Pancreas (tissue), 10 donors: ENCODE data around the gene DYNC2H1. TPM values are rescaled to one million over a fixed set of nuclear protein-coding genes. Genes with fewer than 3 reads are reported as not detected.

Experiments
- ATAC-seq, 4 donors: fragments of 200-7000 bp; cut with Tn5 transposase; one replicate each; pipeline versions ENCODE4 v1.8.0 to v1.9.1; 2020; ENCODE audit warnings: mild to moderate bottlenecking in 4 of 4, moderate library complexity in 4 of 4
- DNase-seq, 6 donors: peaks; one replicate each; pipeline ENCODE4 v3.0.0-alpha.2; 2020
- FAIRE-seq: peaks from 2 replicates; lab custom pipeline; 2012; peaks lifted over from hg19 to GRCh38; lab: Jason Lieb, UNC
- H3K27ac ChIP-seq, 4 donors: fragments of 200-600 bp; sonication (generic); 1 replicate in 3 of 4; 2 replicates in 1 of 4; pipeline versions ENCODE4 v1.5.0 to v1.8.0; 2020
- H3K27me3 ChIP-seq, 4 donors: fragments of 200-600 bp; one replicate each; pipeline ENCODE4 v1.8.0; 2021
- H3K36me3 ChIP-seq, 3 donors: fragments of 200-600 bp; sonication (generic) in 1 of 3; one replicate each; pipeline versions ENCODE4 v1.5.0 to v1.8.0; 2020 to 2021
- H3K4me1 ChIP-seq, 3 donors: fragments of 200-600 bp; one replicate each; pipeline ENCODE4 v1.8.0; 2021
- H3K4me3 ChIP-seq, 4 donors: fragments of 200-600 bp; sonication (generic) in 2 of 4; one replicate each; pipeline versions ENCODE4 v1.5.0 to v1.8.0; 2020 to 2021
- H3K9me3 ChIP-seq, 4 donors: fragments of 200-600 bp; one replicate each; pipeline ENCODE4 v1.8.0; 2021
- CTCF ChIP-seq, 4 donors: fragments of 200-600 bp; sonication (generic) in 3 of 4; IDR thresholded peaks; one replicate each; pipeline versions ENCODE4 v1.5.0 to v1.8.0; 2021; ENCODE audit warnings: antibody characterized with exemption in 4 of 4
- WGBS, 2 donors: extraction: QIAGEN DNeasy Blood & Tissue Kit; methylation state at CpG; one replicate each; pipeline ENCODE4 v1.1.7; 2013; 5-methylcytosine and 5-hydroxymethylcytosine counted together
- intact Hi-C, 3 donors: fragments of 100-400 bp; cut with DNase I; formaldehyde crosslinking; loops; one replicate each; pipeline versions ENCODE4 v1.11.1 to v1.14.2; 2022
- polyA plus RNA-seq, 2 donors: library from polyadenylated mRNA; stranded (reverse); fragments of 200-250 nt; gene quantifications; one replicate each; pipeline ENCODE4 v1.2.3, GENCODE V29; 2013
- total RNA-seq, 6 donors: library from RNA; stranded (reverse); fragmentation: NEBNext Ultra II Directional in 4 of 6; extraction: Animal tissue kit (Norgen Biotek cat#: 25700) in 4 of 6; gene quantifications; one replicate each; pipeline versions ENCODE4 v1.2.1 to v1.2.4, GENCODE V29; 2021 to 2023
- donor health status: healthy with polysubstance abuse.
- donor health status: DM: no; HTN: no; CAD: no; lungs with moderate emphysema.
- donor health status: DM: no; HTN: no; CAD: no.
- donor health status: control.
- donor health status: control.
- donor health status: Bipolar disorder and iron deficiency.
- donor health status: DM: yes; HTN: yes; CAD: no.
- donor health status: DM: no; HTN: no; CAD: no.
- donor health status: DM: no; HTN: no; CAD: no.
- donor health status: DM: yes; HTN: yes; CAD: no.

DYNC2H1 gene
- total and polyA plus RNA-seq, 8 donors = 6.6 to 15.2 (median 8.4) TPM

- H3K27me3 ChIP-seq = no peaks in the 10 kb centered on the region
- TF ChIP-seq CTCF (IDR thresholded peaks at IDR 0.05) = no peak
- no peaks in the 10 kb centered on the region for H3K4me1 ChIP-seq
- no peak overlapping the region for H3K4me3 ChIP-seq
- ATAC-seq = no peak
- intact Hi-C loops = no loop called here
- peaks cover 0 to 23% (median 0%) of the 10 kb centered on the region in 3 donors for H3K36me3 ChIP-seq
- no peaks in the 10 kb centered on the region for H3K9me3 ChIP-seq
- WGBS, 2 donors = 55 to 64% methylated on average over 1 of the region's 1 CpG
- no peak for DNase-seq
- FAIRE-seq = no peak
- no peak overlapping the region for H3K27ac ChIP-seq
These were observed 29.4 kb upstream of the DYNC2H1 start for GRCh38 chr11:103079833-103080232.

- no peak for FAIRE-seq
- WGBS, 2 donors = 83 to 86% methylated on average over 1 of the region's 1 CpG
- no peak overlapping the region for H3K4me3 ChIP-seq
- no peak for DNase-seq
- H3K36me3 ChIP-seq = peaks cover 0 to 5% (median 0%) of the 10 kb centered on the region in 3 donors
- peak in 1 of 4 donors; percentile 12 for ATAC-seq
- peaks cover 8 to 30% (median 11%) of the 10 kb centered on the region in 3 donors for H3K4me1 ChIP-seq
- no peak for TF ChIP-seq CTCF (IDR thresholded peaks at IDR 0.05)
- no peak overlapping the region for H3K27ac ChIP-seq
- intact Hi-C loops = no loop called here
- H3K9me3 ChIP-seq = no peaks in the 10 kb centered on the region
- H3K27me3 ChIP-seq = no peaks in the 10 kb centered on the region
These were observed 23.4 kb upstream of the DYNC2H1 start for GRCh38 chr11:103085758-103086365.

DNA sequence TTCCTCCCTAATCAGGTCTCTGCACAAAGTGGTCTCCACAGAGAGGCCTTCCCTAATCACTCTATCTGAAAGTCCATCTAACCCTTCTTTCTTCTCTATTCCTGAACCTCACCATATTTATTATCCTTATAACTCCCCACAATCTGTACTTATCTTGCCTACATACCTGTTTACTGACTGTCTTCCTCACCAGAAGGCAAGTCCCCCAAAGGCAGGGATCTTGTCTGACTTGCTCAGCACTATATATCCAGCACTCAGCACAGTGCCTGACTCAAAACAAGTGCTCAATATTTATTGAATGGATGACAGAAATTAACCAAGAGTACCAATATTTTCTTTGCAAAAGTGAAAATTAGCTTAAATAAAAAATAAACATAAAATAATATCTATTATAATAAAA lies 22.8 kb upstream of the DYNC2H1 start:
- no peak for TF ChIP-seq CTCF (IDR thresholded peaks at IDR 0.05)
- H3K27me3 ChIP-seq = no peaks in the 10 kb centered on the region
- intact Hi-C loops = no loop called here
- H3K4me1 ChIP-seq = peaks cover 8 to 30% (median 11%) of the 10 kb centered on the region in 3 donors
- DNase-seq (no peak), ATAC-seq (no peak), FAIRE-seq (no peak)
- H3K36me3 ChIP-seq = peaks cover 0 to 5% (median 0%) of the 10 kb centered on the region in 3 donors
- H3K4me3 ChIP-seq = no peak overlapping the region
- no peaks in the 10 kb centered on the region for H3K9me3 ChIP-seq
- H3K27ac ChIP-seq = no peak overlapping the region

- peak overlapping the region; percentile 47 to 82 (median 74) for H3K27ac ChIP-seq
- no peak for TF ChIP-seq CTCF (IDR thresholded peaks at IDR 0.05)
- no peaks in the 10 kb centered on the region for H3K9me3 ChIP-seq
- ATAC-seq = peak; percentile 58 to 78 (median 68)
- peak overlapping the region; percentile 85 to 93 (median 88) for H3K4me3 ChIP-seq
- WGBS, 2 donors = 0 to 1% methylated on average over 26 of the region's 26 CpGs
- H3K36me3 ChIP-seq = no peaks in the 10 kb centered on the region
- intact Hi-C loops = no loop called here
- FAIRE-seq = no peak
- peaks cover 0 to 3% (median 0%) of the 10 kb centered on the region in 4 donors for H3K27me3 ChIP-seq
- peaks cover 4 to 24% (median 8%) of the 10 kb centered on the region in 3 donors for H3K4me1 ChIP-seq
- peak; percentile 27 to 73 (median 32) for DNase-seq
These were observed 18.0 kb upstream of the DYNC2H1 start for GRCh38 chr11:103091064-103091800.
